Activated CD8-positive, alpha-beta memory T cell treated with anti-CD3 and anti-CD28 coated beads for 48 hours (primary cell): ENCODE data around the gene KIF18B.

Source experiments
- DNase-seq, 3 experiments: peaks; one replicate each; pipeline ENCODE4 v3.0.0-alpha.2; 2020; ENCODE audit warnings: low read depth in 2 of 3, low spot score in 2 of 3

Gene KIF18B

GRCh38 chr17:44907729-44908470 lies 39.7 kb downstream of the KIF18B start:
- no peak for DNase-seq

GRCh38 chr17:44906763-44907728 lies 40.5 kb downstream of the KIF18B start:
- no peak for DNase-seq

GRCh38 chr17:44906010-44906646 lies 41.4 kb downstream of the KIF18B start:
- no peak for DNase-seq

GRCh38 chr17:44905006-44906000 lies 42.3 kb downstream of the KIF18B start:
- no peak for DNase-seq

- no peak for DNase-seq
These were observed 43.3 kb downstream of the KIF18B start for GRCh38 chr17:44904001-44904984.

GRCh38 chr17:44903012-44903685 lies 44.4 kb downstream of the KIF18B start:
- DNase-seq: no peak

- DNase-seq: no peak
These were observed 45.3 kb downstream of the KIF18B start for GRCh38 chr17:44902135-44902760.

- DNase-seq: no peak
These were observed 46.1 kb downstream of the KIF18B start for GRCh38 chr17:44901411-44901921.

GRCh38 chr17:44900894-44901293 lies 46.7 kb downstream of the KIF18B start:
- no peak for DNase-seq

GRCh38 chr17:44899074-44899782 lies 48.3 kb downstream of the KIF18B start, which contains the start of gene EFTUD2:
Gene EFTUD2, minus strand, starts transcription at chr17:44899445. Its CDS starts 4,924 bp downstream, at chr17:44894521.
- DNase-seq: peak; percentile 77 to 97 (median 90)

GRCh38 chr17:44898768-44899073 lies 48.9 kb downstream of the KIF18B start:
- no peak for DNase-seq

- DNase-seq: no peak
These were observed 52.9 kb downstream of the KIF18B start for GRCh38 chr17:44894642-44895041.

GRCh38 chr17:44892250-44892649 lies 55.3 kb downstream of the KIF18B start:
- no peak for DNase-seq

- no peak for DNase-seq
These were observed 58.6 kb downstream of the KIF18B start for GRCh38 chr17:44889003-44889402.

GRCh38 chr17:44887971-44888954 lies 59.3 kb downstream of the KIF18B start:
- no peak for DNase-seq

- no peak for DNase-seq
These were observed 60.6 kb downstream of the KIF18B start for GRCh38 chr17:44887016-44887415.
